GM12878 (cell line): ENCODE measurements around the gene PRRX2. TPM values are rescaled to one million over a fixed set of nuclear protein-coding genes. Genes with fewer than 3 reads are reported as not detected.
A peak's percentile ranks its signal among the peaks of the same experiment; 100 is the strongest.

ENCODE experiments used
- ATAC-seq: fragments of 200-7000 bp; cut with Tn5 transposase; 3 replicates; pipeline ENCODE4 v1.9.1; 2020; ENCODE audit warnings: mild to moderate bottlenecking, moderate library complexity
- BruUV-seq: library from RNA; stranded (reverse); fragments of 400-500 nt; replicated peaks from 2 replicates; lab custom pipeline; 2021; lab: Mats Ljungman, UMichigan
- CTCF ChIA-PET: fragments of 300-600 bp; sonication (Branson Sonifier 250); formaldehyde crosslinking; extraction: SDS; loops from one replicate; lab custom pipeline; 2021; ENCODE audit warnings: inconsistent platforms; lab: Yijun Ruan, JAX
- POLR2A ChIA-PET: fragments of 350-600 bp; formaldehyde crosslinking; extraction: SDS; loops from one replicate; lab custom pipeline; 2021; ENCODE audit warnings: inconsistent platforms; lab: Charles Lee
- RAD21 ChIA-PET: fragments of 300-600 bp; sonication (Branson Sonifier 250); formaldehyde crosslinking; loops from one replicate; lab custom pipeline; 2023; ENCODE audit warnings: antibody characterized with exemption; ENCODE audit not compliant: unreplicated experiment; lab: Charles Lee
- SMC1A ChIA-PET: fragments of 300-600 bp; sonication (Branson Sonifier 250); formaldehyde crosslinking; loops from one replicate; lab custom pipeline; 2023; ENCODE audit not compliant: unreplicated experiment, uncharacterized antibody; lab: Charles Lee
- DNase-seq: peaks from one replicate; pipeline ENCODE4 v3.0.0-alpha.2; 2011; ENCODE audit warnings: low read depth, low spot score
- FAIRE-seq: peaks from 3 replicates; lab custom pipeline; 2011; peaks lifted over from hg19 to GRCh38; lab: Jason Lieb, UNC
- H2AFZ ChIP-seq: 2 replicates; pipeline ENCODE4 v1.6.0; 2011; ENCODE audit warnings: low read depth, low read length, control low read depth; ENCODE audit not compliant: control insufficient read depth
- H3K27ac ChIP-seq: 2 replicates; pipeline ENCODE4 v1.5.1; 2011; ENCODE audit warnings: control low read depth; ENCODE audit not compliant: control insufficient read depth, insufficient read depth
- H3K27me3 ChIP-seq, 2 experiments: replicated peaks in 1 of 2; 2 replicates each; pipeline versions ENCODE4 v1.6.0 to v1.6.1; 2011; ENCODE audit warnings: low read length in 1 of 2; ENCODE audit not compliant: control insufficient read depth in 2 of 2, insufficient read depth in 2 of 2
- H3K36me3 ChIP-seq, 2 experiments: 2 replicates each; pipeline ENCODE4 v1.5.1; 2011; ENCODE audit warnings: low read length in 1 of 2; ENCODE audit not compliant: control insufficient read depth in 2 of 2, insufficient read depth in 2 of 2
- H3K4me1 ChIP-seq: 2 replicates; pipeline ENCODE4 v1.6.1; 2011; ENCODE audit warnings: mild to moderate bottlenecking, low read length, moderate library complexity, mixed read lengths; ENCODE audit not compliant: control insufficient read depth, insufficient read depth
- H3K4me2 ChIP-seq: 2 replicates; pipeline ENCODE4 v1.6.0; 2011; ENCODE audit warnings: control low read depth; ENCODE audit not compliant: control insufficient read depth, insufficient read depth
- H3K4me3 ChIP-seq: fragments of 200-600 bp; sonication (generic); 2 replicates; pipeline ENCODE4 v1.5.1; 2016
- H3K79me2 ChIP-seq: 2 replicates; pipeline ENCODE4 v1.6.0; 2011; ENCODE audit warnings: low read length; ENCODE audit not compliant: control insufficient read depth, insufficient read depth
- H3K9ac ChIP-seq: 2 replicates; pipeline ENCODE4 v1.8.0; 2011; ENCODE audit warnings: low read length, control low read depth, mixed read lengths; ENCODE audit not compliant: control insufficient read depth, insufficient read depth
- H3K9me3 ChIP-seq: replicated peaks from 3 replicates; pipeline ENCODE4 v1.5.1; 2011; ENCODE audit warnings: mild to moderate bottlenecking, low read length; ENCODE audit not compliant: control insufficient read depth, insufficient read depth
- H4K20me1 ChIP-seq: 2 replicates; pipeline ENCODE4 v1.6.0; 2011; ENCODE audit not compliant: control insufficient read depth, insufficient read depth
- DPF2 ChIP-seq: fragments of 450-650 bp; IDR thresholded peaks from 2 replicates; pipeline ENCODE4 v1.6.1; 2017; ENCODE audit warnings: mild to moderate bottlenecking
- JUND ChIP-seq: IDR thresholded peaks from 2 replicates; pipeline ENCODE4 v1.6.1; 2012; ENCODE audit warnings: low read depth, mild to moderate bottlenecking, low read length, improper control_type of control experiment, moderate library complexity
- SMAD5 ChIP-seq: IDR thresholded peaks from 2 replicates; pipeline ENCODE4 v1.6.1; 2016; ENCODE audit warnings: antibody characterized with exemption, low read depth
- TCF7 ChIP-seq: IDR thresholded peaks from 2 replicates; pipeline ENCODE4 v1.6.1; 2014; ENCODE audit warnings: antibody characterized with exemption, borderline replicate concordance
- WGBS: methylation state at CpG from one replicate; pipeline ENCODE4 v1.1.6; 2016; ENCODE audit warnings: low lambda C conversion rate; ENCODE audit not compliant: insufficient replicate concordance, insufficient coverage; ENCODE audit errors: missing lambda C conversion rate; 5-methylcytosine and 5-hydroxymethylcytosine counted together
- in situ Hi-C: fragments of 300-500 bp; cut with MboI; formaldehyde crosslinking; loops from 9 replicates; pipeline ENCODE4 v1.14.3; 2018; ENCODE audit warnings: mixed read lengths
- intact Hi-C: fragments of 100-400 bp; cut with micrococcal nuclease; formaldehyde crosslinking; loops from one replicate; pipeline ENCODE4 v1.14.2; 2022; ENCODE audit not compliant: unreplicated experiment
- polyA plus RNA-seq, 11 experiments: library from polyadenylated mRNA; depleted of rRNA in 4 of 11; unstranded in 6 of 11; stranded (reverse) in 5 of 11; fragments of >200 nt; fragmentation: Nextera tagmentation in 4 of 11; fragmentation: Illumina TruSeq in 1 of 11; extraction: Ambion mirVana in 4 of 11; extraction: Trizol in 1 of 11; gene quantifications; 1 replicate in 1 of 11; 2 replicates in 10 of 11; pipeline versions ENCODE4 v1.2.1 to v1.2.3, GENCODE V29; 2011 to 2016; ENCODE audit warnings: inconsistent platforms in 2 of 11, missing spikeins in 2 of 11, low read depth in 1 of 11
- total RNA-seq, 4 experiments: library from RNA; depleted of rRNA in 3 of 4; stranded (reverse); fragments of >200 nt in 3 of 4; fragmentation: Illumina TruSeq in 1 of 4; extraction: Trizol in 1 of 4; gene quantifications; 2 replicates each; pipeline versions ENCODE4 v1.2.1 to v1.2.3, GENCODE V29; 2013 to 2021

The PRRX2 gene
- total and polyA plus RNA-seq, 10 of the 15 experiments (the other 5 are each of a cell fraction or from before 2014, with no cell fraction given), result not detected

DNA sequence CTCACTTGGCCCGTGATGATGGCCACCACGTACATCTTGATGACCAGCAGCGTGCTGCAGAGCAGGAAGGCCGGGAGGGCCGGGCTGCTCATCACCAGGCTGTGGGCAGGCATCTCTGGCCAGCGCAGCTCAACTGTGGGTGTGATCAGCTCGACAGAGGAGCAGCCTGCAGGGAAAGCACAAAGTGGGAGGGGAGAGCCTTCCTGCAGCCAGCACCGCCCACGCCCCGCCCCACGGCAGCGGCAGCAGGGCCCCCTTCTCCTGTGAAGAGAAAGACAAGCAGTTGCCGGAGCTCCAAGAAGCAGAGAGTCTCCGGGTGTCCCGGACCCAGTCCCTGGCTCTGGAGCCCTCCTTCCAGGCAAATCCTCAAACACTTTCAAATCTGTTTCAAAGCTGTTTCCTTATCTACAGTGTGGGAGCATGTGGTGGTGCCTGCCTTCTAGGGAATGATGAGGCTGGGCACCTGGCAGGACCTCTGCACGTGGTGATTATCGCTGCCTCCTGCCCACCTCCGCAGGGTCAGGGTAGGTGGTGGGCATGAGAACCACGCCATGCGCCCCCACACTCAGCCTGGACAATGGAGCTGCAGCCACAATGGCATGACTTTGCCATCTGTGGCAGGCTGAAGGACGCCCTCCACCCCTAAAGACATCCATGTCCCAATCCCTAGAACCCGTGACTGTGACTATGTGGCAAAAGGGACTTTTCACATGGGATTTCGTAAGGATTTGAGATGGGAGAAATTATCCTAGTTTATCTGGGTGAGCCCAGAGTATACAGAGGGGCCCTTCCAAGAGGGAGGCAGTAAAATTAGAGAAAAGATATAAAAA, 87.7 kb downstream of the PRRX2 start, which contains the start of gene PTGES:
TSS of gene PTGES (minus strand) at position 143 of the 830 bp plus-strand sequence. CDS start at position 113, 30 bp downstream.
- Histone ChIP-seq H3K79me2 (no peaks in the 10 kb centered on the region), H3K27me3 (no peaks in the 10 kb centered on the region; a peak in 2 of 4 replicates), H3K36me3 (no peaks in the 10 kb centered on the region), H3K27ac (no peak within 1 kb of the TSS), H3K4me3 (no peak within 1 kb of the TSS), H3K4me2 (peak within 1 kb of the TSS; percentile 33; the same call in 1 of the 2 replicates), H3K4me1 (peaks cover 5% of the 10 kb centered on the region; the same call in 1 of the 2 replicates), H2AFZ (no peak within 1 kb of the TSS), H3K9me3 (no peaks in the 10 kb centered on the region), H3K9ac (no peak within 1 kb of the TSS), H4K20me1 (no peaks in the 10 kb centered on the region)
- BruUV-seq, result no TSS peak
- ChIA-PET RAD21 (no interaction called here), POLR2A (interaction anchor here (0.5 kb wide), 1 partner anchor 46 kb away, joined by 4 read pairs; no protein-coding TSS in a partner anchor), SMC1A (interaction anchor here (0.8 kb wide), 1 partner anchor 11 kb away, joined by 3 read pairs; no protein-coding TSS in a partner anchor), CTCF (interaction anchor here (1.5 kb wide), 1 partner anchor 37 kb away, joined by 5 read pairs; no protein-coding TSS in a partner anchor)
- peak; percentile 93 for ATAC-seq
- FAIRE-seq, result no peak
- in situ Hi-C loops, result no loop called here
- intact Hi-C loops, result no loop called here
- DNase-seq, result no peak
- WGBS, result 9% methylated on average over 23 of the region's 23 CpGs
- TF ChIP-seq DPF2, result no peak
- TF ChIP-seq JUND, result no peak
- no peak for TF ChIP-seq SMAD5

DNA sequence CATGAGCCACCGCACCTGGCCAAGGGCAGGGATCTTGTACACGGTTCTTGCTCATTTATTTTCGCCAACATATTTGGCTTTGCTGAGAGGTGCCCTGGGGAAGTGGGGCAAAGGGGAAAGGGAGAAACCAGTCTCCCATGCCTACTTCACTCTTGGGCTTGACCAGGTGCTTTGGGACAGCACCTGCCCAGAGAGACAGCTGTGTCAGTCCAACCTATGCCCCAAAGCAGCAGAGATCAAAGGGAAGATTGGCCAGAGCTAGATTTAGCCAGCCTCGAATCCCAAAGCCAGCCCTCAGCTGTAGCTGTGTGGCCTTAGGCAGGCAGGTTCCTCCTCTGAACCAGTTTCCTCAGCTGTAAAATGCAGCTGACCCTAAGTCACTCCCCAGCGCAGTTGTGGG, 89.7 kb downstream of the PRRX2 start:
- FAIRE-seq (no peak), DNase-seq (no peak), ATAC-seq (no peak)
- Histone ChIP-seq H3K4me2 (no peak overlapping the region), H3K27ac (no peak overlapping the region), H2AFZ (no peak overlapping the region), H4K20me1 (no peaks in the 10 kb centered on the region), H3K9ac (no peak overlapping the region), H3K36me3 (no peaks in the 10 kb centered on the region), H3K4me3 (no peak overlapping the region)
- CTCF ChIA-PET, result interaction anchor here (1.9 to 2.2 kb wide), 2 partner anchors 17 to 28 kb away, joined by 6 to 8 read pairs; no protein-coding TSS in a partner anchor
- no TSS peak for BruUV-seq
- in situ Hi-C loops, result no loop called here
- RAD21 ChIA-PET, result no interaction called here
- SMC1A ChIA-PET, result interaction anchor here (0.9 kb wide), 1 partner anchor 17 kb away, joined by 3 read pairs; no protein-coding TSS in a partner anchor
- POLR2A ChIA-PET, result no interaction called here
- WGBS, result 41% methylated on average over 5 of the region's 5 CpGs
- no peak for TF ChIP-seq TCF7
- TF ChIP-seq, all 136 proteins: peak for 0
- no peaks in the 10 kb centered on the region for H3K79me2 ChIP-seq
- no peaks in the 10 kb centered on the region for H3K9me3 ChIP-seq
- peaks cover 5% of the 10 kb centered on the region; the same call in 1 of the 2 replicates for H3K4me1 ChIP-seq
- no peaks in the 10 kb centered on the region; a peak in 2 of 4 replicates for H3K27me3 ChIP-seq
- intact Hi-C loops, result no loop called here
